Spleen (tissue), 7 donors: ENCODE measurements around the gene EFHD2.

ENCODE experiments used
- POLR2A ChIP-seq, 3 donors: fragments of 450-650 bp; IDR thresholded peaks; one replicate each; pipeline ENCODE4 v1.5.1; 2017; ENCODE audit warnings: antibody characterized with exemption in 3 of 3, mild to moderate bottlenecking in 1 of 3
- TF ChIP-seq, protein P1 (sequence below), 11 experiments: fragments of 200-600 bp in 7 of 11; fragments of 450-650 bp in 4 of 11; sonication (generic) in 4 of 11; IDR thresholded peaks in 8 of 11; conservative IDR thresholded peaks in 3 of 11; 1 replicate in 7 of 11; 2 replicates in 4 of 11; pipeline versions ENCODE4 v1.4.0 to v1.8.0; 2016 to 2021; ENCODE audit warnings: antibody characterized with exemption in 11 of 11, inconsistent platforms in 4 of 11, mild to moderate bottlenecking in 1 of 11
- donor health status: DM: no; HTN: no; CAD: no; lungs with moderate emphysema.
- donor health status: DM: no; HTN: no; CAD: no.
- donor health status: DM: no; HTN: no; CAD: no.

GRCh38 chr1:15472587-15472986 lies 62.9 kb downstream of the EFHD2 start:
- TF ChIP-seq, protein P1, sequence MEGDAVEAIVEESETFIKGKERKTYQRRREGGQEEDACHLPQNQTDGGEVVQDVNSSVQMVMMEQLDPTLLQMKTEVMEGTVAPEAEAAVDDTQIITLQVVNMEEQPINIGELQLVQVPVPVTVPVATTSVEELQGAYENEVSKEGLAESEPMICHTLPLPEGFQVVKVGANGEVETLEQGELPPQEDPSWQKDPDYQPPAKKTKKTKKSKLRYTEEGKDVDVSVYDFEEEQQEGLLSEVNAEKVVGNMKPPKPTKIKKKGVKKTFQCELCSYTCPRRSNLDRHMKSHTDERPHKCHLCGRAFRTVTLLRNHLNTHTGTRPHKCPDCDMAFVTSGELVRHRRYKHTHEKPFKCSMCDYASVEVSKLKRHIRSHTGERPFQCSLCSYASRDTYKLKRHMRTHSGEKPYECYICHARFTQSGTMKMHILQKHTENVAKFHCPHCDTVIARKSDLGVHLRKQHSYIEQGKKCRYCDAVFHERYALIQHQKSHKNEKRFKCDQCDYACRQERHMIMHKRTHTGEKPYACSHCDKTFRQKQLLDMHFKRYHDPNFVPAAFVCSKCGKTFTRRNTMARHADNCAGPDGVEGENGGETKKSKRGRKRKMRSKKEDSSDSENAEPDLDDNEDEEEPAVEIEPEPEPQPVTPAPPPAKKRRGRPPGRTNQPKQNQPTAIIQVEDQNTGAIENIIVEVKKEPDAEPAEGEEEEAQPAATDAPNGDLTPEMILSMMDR (IDR thresholded peaks at IDR 0.05 in 8 of 11, conservative IDR thresholded peaks at IDR 0.05 in 3 of 11), result no peak
- TF ChIP-seq POLR2A (IDR thresholded peaks at IDR 0.05), result no peak
